ENCODE measurements around the gene FBXO8. TPM values are rescaled to one million over a fixed set of nuclear protein-coding genes. Genes with fewer than 3 reads are reported as not detected.

The FBXO8 gene
- polyA plus RNA-seq, result 20.7 and 27.3 TPM in 2 replicates

GRCh38 chr4:174283507-174284471 lies at the start of gene FBXO8, which contains the start of gene CEP44:
Gene FBXO8, minus strand, starts transcription at chr4:174283667. Its CDS starts 20,575 bp downstream, at chr4:174263092.
Gene CEP44, plus strand, starts transcription at chr4:174283911. Its CDS starts 15,211 bp downstream, at chr4:174299122.

Other genes with a start within 250 kb of the FBXO8 start
- 10.0 and 21.4 TPM in 2 replicates for gene CEP44, start 244 bp upstream of the FBXO8 start, polyA plus RNA-seq
- gene HPGD, start 238.8 kb upstream of the FBXO8 start, polyA plus RNA-seq, result 0.28 and 1.7 TPM in 2 replicates